ENCODE data around the gene ENOX1.
A peak's percentile ranks its signal among the peaks of the same experiment; 100 is the strongest.

ENOX1 gene

GRCh38 chr13:43822969-43823368 is 36.2 kb upstream of the ENOX1 start:
- Histone ChIP-seq H3K9ac (ENCODE audit: low read length) (no peak overlapping the region), H3K27me3 (ENCODE audit: low read depth, low read length) (peaks cover 5% of the 10 kb centered on the region; the same call in 1 of the 2 replicates), H3K27ac (ENCODE audit: low read length) (no peak overlapping the region), H3K9me3 (ENCODE audit: insufficient read depth, low read length) (no peaks in the 10 kb centered on the region), H2AFZ (ENCODE audit: low read depth, low read length) (no peak overlapping the region), H3K4me2 (ENCODE audit: low read length) (no peak overlapping the region), H3K36me3 (replicated peaks; ENCODE audit: low read depth, low read length) (no peaks in the 10 kb centered on the region), H3K79me2 (ENCODE audit: low read length) (no peaks in the 10 kb centered on the region), H4K20me1 (ENCODE audit: insufficient read depth, low read length) (no peaks in the 10 kb centered on the region), H3K4me1 (ENCODE audit: low read length) (no peaks in the 10 kb centered on the region), H3K4me3 (ENCODE audit: low read length) (no peak overlapping the region)
- TF ChIP-seq CTCF (IDR thresholded peaks at IDR 0.05; ENCODE audit: low read depth, low read length): no peak
- no peak for TF ChIP-seq EZH2phosphoT487 (IDR thresholded peaks at IDR 0.05; ENCODE audit: low read depth)

GRCh38 chr13:43816401-43816889 is 29.7 kb upstream of the ENOX1 start:
- H3K4me1 ChIP-seq (ENCODE audit: low read length): no peaks in the 10 kb centered on the region
- no peak for TF ChIP-seq EZH2phosphoT487 (IDR thresholded peaks at IDR 0.05; ENCODE audit: low read depth)
- TF ChIP-seq CTCF (IDR thresholded peaks at IDR 0.05; ENCODE audit: low read depth, low read length): no peak
- H3K27ac ChIP-seq (ENCODE audit: low read length): no peak overlapping the region
- no peaks in the 10 kb centered on the region for H4K20me1 ChIP-seq (ENCODE audit: insufficient read depth, low read length)
- no peaks in the 10 kb centered on the region for H3K36me3 ChIP-seq (replicated peaks; ENCODE audit: low read depth, low read length)
- no peak overlapping the region for H3K9ac ChIP-seq (ENCODE audit: low read length)
- no peaks in the 10 kb centered on the region for H3K79me2 ChIP-seq (ENCODE audit: low read length)
- peaks cover 6% of the 10 kb centered on the region; the same call in 1 of the 2 replicates for H3K27me3 ChIP-seq (ENCODE audit: low read depth, low read length)
- H2AFZ ChIP-seq (ENCODE audit: low read depth, low read length): no peak overlapping the region
- H3K9me3 ChIP-seq (ENCODE audit: insufficient read depth, low read length): no peaks in the 10 kb centered on the region
- H3K4me3 ChIP-seq (ENCODE audit: low read length): no peak overlapping the region
- H3K4me2 ChIP-seq (ENCODE audit: low read length): no peak overlapping the region

- Histone ChIP-seq H3K27ac (ENCODE audit: low read length) (no peak overlapping the region), H3K4me1 (ENCODE audit: low read length) (no peaks in the 10 kb centered on the region), H3K4me3 (ENCODE audit: low read length) (no peak overlapping the region), H3K27me3 (ENCODE audit: low read depth, low read length) (peaks cover 6% of the 10 kb centered on the region; the same call in 1 of the 2 replicates), H4K20me1 (ENCODE audit: insufficient read depth, low read length) (no peaks in the 10 kb centered on the region), H3K36me3 (replicated peaks; ENCODE audit: low read depth, low read length) (no peaks in the 10 kb centered on the region), H2AFZ (ENCODE audit: low read depth, low read length) (no peak overlapping the region), H3K4me2 (ENCODE audit: low read length) (no peak overlapping the region), H3K79me2 (ENCODE audit: low read length) (no peaks in the 10 kb centered on the region), H3K9me3 (ENCODE audit: insufficient read depth, low read length) (no peaks in the 10 kb centered on the region), H3K9ac (ENCODE audit: low read length) (no peak overlapping the region)
- TF ChIP-seq CTCF (IDR thresholded peaks at IDR 0.05; ENCODE audit: low read depth, low read length) (no peak), EZH2phosphoT487 (IDR thresholded peaks at IDR 0.05; ENCODE audit: low read depth) (no peak)
These were observed 28.4 kb upstream of the ENOX1 start for GRCh38 chr13:43815204-43815603.

- no peaks in the 10 kb centered on the region for H3K79me2 ChIP-seq (ENCODE audit: low read length)
- no peaks in the 10 kb centered on the region for H3K9me3 ChIP-seq (ENCODE audit: insufficient read depth, low read length)
- H4K20me1 ChIP-seq (ENCODE audit: insufficient read depth, low read length): no peaks in the 10 kb centered on the region
- H3K4me3 ChIP-seq (ENCODE audit: low read length): no peak overlapping the region
- H3K4me1 ChIP-seq (ENCODE audit: low read length): peaks cover 27% of the 10 kb centered on the region
- 0 out of 2 replicates have a peak, but pooled peaks cover 5% of the 10 kb centered on the region for H3K27me3 ChIP-seq (ENCODE audit: low read depth, low read length)
- H3K4me2 ChIP-seq (ENCODE audit: low read length): peak overlapping the region; percentile 16; the same call in 1 of the 2 replicates
- TF ChIP-seq CTCF (IDR thresholded peaks at IDR 0.05; ENCODE audit: low read depth, low read length): no peak
- no peak for TF ChIP-seq EZH2phosphoT487 (IDR thresholded peaks at IDR 0.05; ENCODE audit: low read depth)
- H3K27ac ChIP-seq (ENCODE audit: low read length): no peak overlapping the region
- H3K9ac ChIP-seq (ENCODE audit: low read length): no peak overlapping the region
- H3K36me3 ChIP-seq (replicated peaks; ENCODE audit: low read depth, low read length): no peaks in the 10 kb centered on the region
- H2AFZ ChIP-seq (ENCODE audit: low read depth, low read length): no peak overlapping the region
These were observed 21.9 kb upstream of the ENOX1 start for GRCh38 chr13:43808676-43809075.
